ENCODE results near the gene NBAS. TPM values are rescaled to one million over a fixed set of nuclear protein-coding genes. Genes with fewer than 3 reads are reported as not detected.

NBAS gene
- total and polyA plus RNA-seq, 2 of the 4 experiments (the other 2 are of a cell fraction): 22.3 to 105 TPM

DNA sequence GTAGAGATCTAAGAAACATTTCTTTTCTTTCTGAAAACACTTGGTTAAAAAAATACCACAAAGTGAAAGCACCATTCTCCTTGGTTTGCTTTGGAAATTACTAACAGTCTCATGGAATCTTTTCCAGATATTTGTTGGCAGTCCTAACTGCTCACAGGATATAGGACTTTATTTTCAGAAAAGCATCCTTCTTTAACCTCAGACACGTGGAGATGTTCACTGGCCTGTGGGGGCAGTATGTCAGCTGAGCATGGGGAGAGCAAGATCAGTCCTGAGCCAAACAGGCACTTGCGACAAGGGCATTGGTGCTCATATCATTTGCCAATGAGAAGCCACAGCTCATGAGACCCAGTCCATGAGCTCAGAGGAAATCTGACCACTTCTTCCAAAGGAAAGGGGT is 371.9 kb downstream of the NBAS start:
- Histone ChIP-seq H4K5ac (ENCODE audit: low read depth, low read length) (no peak overlapping the region), H3K14ac (replicated peaks; ENCODE audit: low read depth, low read length) (no peak overlapping the region), H3K4me1 (ENCODE audit: control insufficient read depth, insufficient read depth, low read length) (no peaks in the 10 kb centered on the region), H2BK5ac (ENCODE audit: low read depth, low read length, poor library complexity, severe bottlenecking) (no peak overlapping the region), H2BK20ac (ENCODE audit: low read depth, low read length) (no peak overlapping the region), H4K20me1 (ENCODE audit: insufficient read depth, low read length) (no peaks in the 10 kb centered on the region), H3K27me3 (ENCODE audit: control insufficient read depth, insufficient read depth, low read length) (no peaks in the 10 kb centered on the region), H3K27ac (ENCODE audit: insufficient read depth, low read length) (no peak overlapping the region), H3K4me3 (ENCODE audit: insufficient read depth, low read depth, low read length) (no peak overlapping the region), H3K9me1 (ENCODE audit: insufficient read depth, low read length) (peaks cover 8% of the 10 kb centered on the region), H3K79me1 (ENCODE audit: low read depth in 1 of 2, low read length in 2 of 2) (no peaks in the 10 kb centered on the region; a peak in 1 of 4 replicates), H3K9me3 (ENCODE audit: control insufficient read depth, insufficient read depth, low read length) (no peaks in the 10 kb centered on the region), H2AFZ (replicated peaks; ENCODE audit: low read length, poor library complexity) (no peak overlapping the region), H2AK9ac (replicated peaks; ENCODE audit: low read depth, low read length, poor library complexity) (no peak overlapping the region), H3K4ac (ENCODE audit: low read depth, low read length) (no peak overlapping the region), H3K4me2 (ENCODE audit: low read depth, low read length) (no peak overlapping the region), H3K36me3 (ENCODE audit: control insufficient read depth, insufficient read depth, low read length) (no peaks in the 10 kb centered on the region; the same call in 1 of the 2 replicates), H2BK120ac (ENCODE audit: low read depth, low read length) (no peak overlapping the region), H3K9ac (ENCODE audit: low read depth, low read length) (no peak overlapping the region), H3K56ac (ENCODE audit: extremely low read depth, insufficient read depth, low read length) (no peak overlapping the region), H4K8ac (ENCODE audit: low read depth in 2 of 2, low read length in 2 of 2) (no peak overlapping the region), H4K91ac (ENCODE audit: insufficient read depth, low read depth, low read length) (no peak overlapping the region), H2AK5ac (ENCODE audit: low read depth, low read length) (no peak overlapping the region), H2BK15ac (ENCODE audit: low read depth, low read length) (no peak overlapping the region), H3K23ac (ENCODE audit: low read depth, low read length) (no peak overlapping the region), H3K18ac (ENCODE audit: low read depth, low read length) (no peak overlapping the region)
- no TSS peak for BruUV-seq (replicated peaks)
- TF ChIP-seq BHLHE40 (IDR thresholded peaks at IDR 0.05; ENCODE audit: low read depth, low read length): no peak
- no peak for TF ChIP-seq MAZ (IDR thresholded peaks at IDR 0.05; ENCODE audit: borderline replicate concordance, low read depth, low read length)
- no peak for TF ChIP-seq POLR2A (IDR thresholded peaks at IDR 0.05; ENCODE audit: low read depth, low read length)
- no peak for TF ChIP-seq CHD1 (IDR thresholded peaks at IDR 0.05; ENCODE audit: low read depth, low read length)
- TF ChIP-seq MXI1 (IDR thresholded peaks at IDR 0.05; ENCODE audit: borderline replicate concordance, low read depth, low read length): no peak
- TF ChIP-seq, protein P1, sequence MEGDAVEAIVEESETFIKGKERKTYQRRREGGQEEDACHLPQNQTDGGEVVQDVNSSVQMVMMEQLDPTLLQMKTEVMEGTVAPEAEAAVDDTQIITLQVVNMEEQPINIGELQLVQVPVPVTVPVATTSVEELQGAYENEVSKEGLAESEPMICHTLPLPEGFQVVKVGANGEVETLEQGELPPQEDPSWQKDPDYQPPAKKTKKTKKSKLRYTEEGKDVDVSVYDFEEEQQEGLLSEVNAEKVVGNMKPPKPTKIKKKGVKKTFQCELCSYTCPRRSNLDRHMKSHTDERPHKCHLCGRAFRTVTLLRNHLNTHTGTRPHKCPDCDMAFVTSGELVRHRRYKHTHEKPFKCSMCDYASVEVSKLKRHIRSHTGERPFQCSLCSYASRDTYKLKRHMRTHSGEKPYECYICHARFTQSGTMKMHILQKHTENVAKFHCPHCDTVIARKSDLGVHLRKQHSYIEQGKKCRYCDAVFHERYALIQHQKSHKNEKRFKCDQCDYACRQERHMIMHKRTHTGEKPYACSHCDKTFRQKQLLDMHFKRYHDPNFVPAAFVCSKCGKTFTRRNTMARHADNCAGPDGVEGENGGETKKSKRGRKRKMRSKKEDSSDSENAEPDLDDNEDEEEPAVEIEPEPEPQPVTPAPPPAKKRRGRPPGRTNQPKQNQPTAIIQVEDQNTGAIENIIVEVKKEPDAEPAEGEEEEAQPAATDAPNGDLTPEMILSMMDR (conservative IDR thresholded peaks at IDR 0.05; ENCODE audit: low read depth, low read length): no peak
- TF ChIP-seq, protein P2, sequence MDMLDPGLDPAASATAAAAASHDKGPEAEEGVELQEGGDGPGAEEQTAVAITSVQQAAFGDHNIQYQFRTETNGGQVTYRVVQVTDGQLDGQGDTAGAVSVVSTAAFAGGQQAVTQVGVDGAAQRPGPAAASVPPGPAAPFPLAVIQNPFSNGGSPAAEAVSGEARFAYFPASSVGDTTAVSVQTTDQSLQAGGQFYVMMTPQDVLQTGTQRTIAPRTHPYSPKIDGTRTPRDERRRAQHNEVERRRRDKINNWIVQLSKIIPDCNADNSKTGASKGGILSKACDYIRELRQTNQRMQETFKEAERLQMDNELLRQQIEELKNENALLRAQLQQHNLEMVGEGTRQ (IDR thresholded peaks at IDR 0.05; ENCODE audit: low read depth, low read length): no peak
- TF ChIP-seq RCOR1 (IDR thresholded peaks at IDR 0.05; ENCODE audit: insufficient replicate concordance, low read length): no peak
- TF ChIP-seq RAD21 (IDR thresholded peaks at IDR 0.05; ENCODE audit: low read length): no peak
- no peak for TF ChIP-seq CEBPB (IDR thresholded peaks at IDR 0.05; ENCODE audit: low read depth, low read length)
- no peak for TF ChIP-seq RFX5 (IDR thresholded peaks at IDR 0.05; ENCODE audit: low read depth, low read length)
- no peak for TF ChIP-seq FOS (IDR thresholded peaks at IDR 0.05; ENCODE audit: low read depth, low read length)
- no peak for TF ChIP-seq MAFK (IDR thresholded peaks at IDR 0.05; ENCODE audit: low read depth, low read length)
- TF ChIP-seq SMC3 (IDR thresholded peaks at IDR 0.05; ENCODE audit: low read depth, low read length): no peak
- no peak for TF ChIP-seq NFE2L2 (IDR thresholded peaks at IDR 0.05; ENCODE audit: low read depth, low read length)
- TF ChIP-seq, protein P3, sequence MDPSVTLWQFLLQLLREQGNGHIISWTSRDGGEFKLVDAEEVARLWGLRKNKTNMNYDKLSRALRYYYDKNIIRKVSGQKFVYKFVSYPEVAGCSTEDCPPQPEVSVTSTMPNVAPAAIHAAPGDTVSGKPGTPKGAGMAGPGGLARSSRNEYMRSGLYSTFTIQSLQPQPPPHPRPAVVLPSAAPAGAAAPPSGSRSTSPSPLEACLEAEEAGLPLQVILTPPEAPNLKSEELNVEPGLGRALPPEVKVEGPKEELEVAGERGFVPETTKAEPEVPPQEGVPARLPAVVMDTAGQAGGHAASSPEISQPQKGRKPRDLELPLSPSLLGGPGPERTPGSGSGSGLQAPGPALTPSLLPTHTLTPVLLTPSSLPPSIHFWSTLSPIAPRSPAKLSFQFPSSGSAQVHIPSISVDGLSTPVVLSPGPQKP (IDR thresholded peaks at IDR 0.05; ENCODE audit: borderline replicate concordance, low read depth, low read length): no peak
- POLR2A ChIA-PET (ENCODE audit: unreplicated experiment): no interaction called here
- dilution Hi-C loops (cut with HindIII; ENCODE audit: low sequenced_read_pairs, unreplicated experiment): no loop called here
- no peak for ATAC-seq (ENCODE audit: low read depth)
- CTCF ChIA-PET: no interaction called here
- WGBS, 2 experiments (ENCODE audit: extremely low coverage in 2 of 2, insufficient read length in 1 of 2): no CpG with 5 or more reads among the region's 2 CpGs
- in situ Hi-C loops (cut with MboI; ENCODE audit: low sequenced_read_pairs): no loop called here
- DNase-seq: peak; percentile 26
- intact Hi-C loops (cut with micrococcal nuclease): no loop called here

All from IMR-90 (cell line).